Smooth muscle cell (in vitro differentiated cells): ENCODE results near the gene NSUN5. TPM values are rescaled to one million over a fixed set of nuclear protein-coding genes. Genes with fewer than 3 reads are reported as not detected.
"Not testable (repeated sequence)": the region's sequence is repeated elsewhere in the genome, so short reads cannot be mapped to it uniquely, and the experiment has no call there.

Experiments used
- DNase-seq: peaks from one replicate; lab custom pipeline; 2025; ENCODE audit not compliant: unreplicated experiment; lab: John Stamatoyannopoulos, UW
- H2AFZ ChIP-seq: fragments of 200-600 bp; sonication (generic); 2 replicates; pipeline ENCODE4 v1.6.0; 2016; ENCODE audit warnings: antibody characterized with exemption, low read depth, mild to moderate bottlenecking
- H3F3A ChIP-seq: fragments of 200-600 bp; sonication (generic); 2 replicates; pipeline ENCODE4 v1.6.0; 2017; ENCODE audit warnings: antibody characterized with exemption, low read depth
- H3K27ac ChIP-seq: fragments of 200-600 bp; sonication (generic); 2 replicates; pipeline ENCODE4 v1.5.1; 2016; ENCODE audit warnings: low read depth, mild to moderate bottlenecking
- H3K27me3 ChIP-seq: fragments of 200-600 bp; sonication (generic); 2 replicates; pipeline ENCODE4 v1.6.1; 2016; ENCODE audit warnings: low read depth, mild to moderate bottlenecking
- H3K36me3 ChIP-seq: fragments of 200-600 bp; sonication (generic); 2 replicates; pipeline ENCODE4 v1.5.1; 2016; ENCODE audit warnings: low read depth
- H3K4me1 ChIP-seq: fragments of 200-600 bp; sonication (generic); 2 replicates; pipeline ENCODE4 v1.5.1; 2016; ENCODE audit warnings: low read depth
- H3K4me2 ChIP-seq: fragments of 200-600 bp; sonication (generic); 2 replicates; pipeline ENCODE4 v1.6.0; 2016; ENCODE audit warnings: mild to moderate bottlenecking
- H3K4me3 ChIP-seq: fragments of 200-600 bp; sonication (generic); 2 replicates; pipeline ENCODE4 v1.5.1; 2016; ENCODE audit warnings: mild to moderate bottlenecking
- H3K79me2 ChIP-seq: fragments of 200-600 bp; sonication (generic); 2 replicates; pipeline ENCODE4 v1.6.0; 2016; ENCODE audit warnings: low read depth, mild to moderate bottlenecking
- H3K9ac ChIP-seq: fragments of 200-600 bp; sonication (generic); 2 replicates; pipeline ENCODE4 v1.6.0; 2016; ENCODE audit warnings: low read depth
- H3K9me3 ChIP-seq: fragments of 200-600 bp; sonication (generic); replicated peaks from 2 replicates; pipeline ENCODE4 v1.5.1; 2016; ENCODE audit warnings: low read depth
- H4K20me1 ChIP-seq: fragments of 200-600 bp; sonication (generic); 2 replicates; pipeline ENCODE4 v1.6.0; 2016; ENCODE audit warnings: low read depth
- CTCF ChIP-seq: fragments of 200-600 bp; sonication (generic); IDR thresholded peaks from 2 replicates; pipeline ENCODE4 v1.5.1; 2017; ENCODE audit warnings: borderline replicate concordance, mild to moderate bottlenecking, antibody characterized with exemption; ENCODE audit not compliant: insufficient read depth, poor library complexity, severe bottlenecking
- whole genome bisulfite sequencing: methylation state at CpG from one replicate; pipeline ENCODE4 v1.1.7; 2016; ENCODE audit warnings: low lambda C conversion rate; 5-methylcytosine and 5-hydroxymethylcytosine counted together
- polyA plus RNA-seq: library from polyadenylated mRNA; unstranded; fragments of >200 nt; fragmentation: Nextera tagmentation; extraction: Ambion mirVana; gene quantifications from 2 replicates; pipeline ENCODE4 v1.2.1, GENCODE V29; 2016
- total RNA-seq: library from RNA; depleted of rRNA; stranded (reverse); fragments of >200 nt; gene quantifications from 2 replicates; pipeline ENCODE4 v1.2.3, GENCODE V29; 2014

Gene NSUN5
- total and polyA plus RNA-seq, 2 experiments from 2014 or later = 25.2 to 38.1 TPM

- Histone ChIP-seq H2AFZ (no peak overlapping the region), H3K36me3 (no peaks in the 10 kb centered on the region), H4K20me1 (no peaks in the 10 kb centered on the region), H3K4me2 (peak overlapping the region; percentile 2), H3K4me3 (no peak overlapping the region), H3F3A (no peaks in the 10 kb centered on the region), H3K4me1 (no peaks in the 10 kb centered on the region), H3K9ac (no peak overlapping the region), H3K27me3 (no peaks in the 10 kb centered on the region), H3K27ac (peak overlapping the region; percentile 1), H3K79me2 (no peaks in the 10 kb centered on the region), H3K9me3 (no peaks in the 10 kb centered on the region)
- DNase-seq = no peak
- TF ChIP-seq CTCF = no peak
- WGBS = 44% methylated on average over 11 of the region's 11 CpGs
Measured at GRCh38 chr7:73329861-73330581, 21.4 kb upstream of the NSUN5 start.

GRCh38 chr7:73328696-73329095 lies 20.1 kb upstream of the NSUN5 start:
- no peak for DNase-seq
- WGBS = 97% methylated on average over 10 of the region's 10 CpGs
- TF ChIP-seq CTCF = no peak

GRCh38 chr7:73327922-73328321 lies 19.3 kb upstream of the NSUN5 start, which contains the start of the genes FKBP6 and TRIM50:
FKBP6 (plus strand) TSS chr7:73328161; CDS start chr7:73328429, 268 bp downstream.
TRIM50 (minus strand) TSS chr7:73328082; CDS start chr7:73324787, 3,295 bp downstream.
- not testable (repeated sequence) for H3K27me3 ChIP-seq, H3F3A ChIP-seq, H3K27ac ChIP-seq, H3K4me1 ChIP-seq, H2AFZ ChIP-seq, H3K4me3 ChIP-seq, H3K9me3 ChIP-seq, H3K79me2 ChIP-seq, H3K9ac ChIP-seq, DNase-seq, H4K20me1 ChIP-seq, H3K36me3 ChIP-seq, H3K4me2 ChIP-seq
- 97% methylated on average over 39 of the region's 43 CpGs for whole genome bisulfite sequencing

More at GRCh38 chr7:73328696-73329095, 20.1 kb upstream of the NSUN5 start:
- Histone ChIP-seq H3K36me3 (no peaks in the 10 kb centered on the region), H3K4me3 (no peak overlapping the region), H3K4me1 (no peaks in the 10 kb centered on the region), H3F3A (no peaks in the 10 kb centered on the region), H3K9me3 (no peaks in the 10 kb centered on the region), H3K4me2 (no peak overlapping the region), H3K27ac (no peak overlapping the region), H3K9ac (no peak overlapping the region), H3K79me2 (no peaks in the 10 kb centered on the region), H2AFZ (no peak overlapping the region), H3K27me3 (no peaks in the 10 kb centered on the region), H4K20me1 (no peaks in the 10 kb centered on the region)

- not testable (repeated sequence) for H4K20me1 ChIP-seq, H3K27ac ChIP-seq, H3F3A ChIP-seq, DNase-seq, H3K4me2 ChIP-seq, H3K79me2 ChIP-seq, H3K27me3 ChIP-seq, H3K9ac ChIP-seq, H3K9me3 ChIP-seq, H3K36me3 ChIP-seq, H3K4me3 ChIP-seq, H3K4me1 ChIP-seq, H2AFZ ChIP-seq
- 83% methylated on average over 5 of the region's 13 CpGs for WGBS
Measured at GRCh38 chr7:73327449-73327848, 18.8 kb upstream of the NSUN5 start.

- not testable (repeated sequence) for H3K27ac ChIP-seq, H3K27me3 ChIP-seq, H4K20me1 ChIP-seq, H3K4me1 ChIP-seq, H2AFZ ChIP-seq, H3K79me2 ChIP-seq, DNase-seq, H3K36me3 ChIP-seq, H3K9me3 ChIP-seq, H3K4me2 ChIP-seq, H3K4me3 ChIP-seq, H3F3A ChIP-seq, H3K9ac ChIP-seq
- WGBS = 90% methylated on average over 6 of the region's 6 CpGs
Measured at GRCh38 chr7:73325424-73325823, 16.8 kb upstream of the NSUN5 start.
